Retinal pigment epithelial cell (primary cell): Measurements from ENCODE around the gene NR1D1.

ENCODE experiments used
- DNase-seq: peaks from one replicate; pipeline ENCODE4 v3.0.0-alpha.2; 2010; ENCODE audit warnings: low read depth
- H3K4me3 ChIP-seq: 2 replicates; pipeline ENCODE4 v1.5.1; 2011; ENCODE audit warnings: mild to moderate bottlenecking, low read length, control low read depth, moderate library complexity
- CTCF ChIP-seq: conservative IDR thresholded peaks from 2 replicates; pipeline ENCODE4 v1.5.1; 2011; ENCODE audit warnings: low read depth, low read length, control low read depth, inconsistent platforms

The NR1D1 gene

GRCh38 chr17:40087903-40088718 is 12.3 kb downstream of the NR1D1 start:
- no peak for TF ChIP-seq CTCF
- H3K4me3 ChIP-seq, result no peak overlapping the region

GRCh38 chr17:40087049-40087794 is 13.2 kb downstream of the NR1D1 start:
- DNase-seq, result no peak
- TF ChIP-seq CTCF, result no peak
- H3K4me3 ChIP-seq, result no peak overlapping the region

More at GRCh38 chr17:40087903-40088718, 12.3 kb downstream of the NR1D1 start:
- DNase-seq, result no peak

DNA sequence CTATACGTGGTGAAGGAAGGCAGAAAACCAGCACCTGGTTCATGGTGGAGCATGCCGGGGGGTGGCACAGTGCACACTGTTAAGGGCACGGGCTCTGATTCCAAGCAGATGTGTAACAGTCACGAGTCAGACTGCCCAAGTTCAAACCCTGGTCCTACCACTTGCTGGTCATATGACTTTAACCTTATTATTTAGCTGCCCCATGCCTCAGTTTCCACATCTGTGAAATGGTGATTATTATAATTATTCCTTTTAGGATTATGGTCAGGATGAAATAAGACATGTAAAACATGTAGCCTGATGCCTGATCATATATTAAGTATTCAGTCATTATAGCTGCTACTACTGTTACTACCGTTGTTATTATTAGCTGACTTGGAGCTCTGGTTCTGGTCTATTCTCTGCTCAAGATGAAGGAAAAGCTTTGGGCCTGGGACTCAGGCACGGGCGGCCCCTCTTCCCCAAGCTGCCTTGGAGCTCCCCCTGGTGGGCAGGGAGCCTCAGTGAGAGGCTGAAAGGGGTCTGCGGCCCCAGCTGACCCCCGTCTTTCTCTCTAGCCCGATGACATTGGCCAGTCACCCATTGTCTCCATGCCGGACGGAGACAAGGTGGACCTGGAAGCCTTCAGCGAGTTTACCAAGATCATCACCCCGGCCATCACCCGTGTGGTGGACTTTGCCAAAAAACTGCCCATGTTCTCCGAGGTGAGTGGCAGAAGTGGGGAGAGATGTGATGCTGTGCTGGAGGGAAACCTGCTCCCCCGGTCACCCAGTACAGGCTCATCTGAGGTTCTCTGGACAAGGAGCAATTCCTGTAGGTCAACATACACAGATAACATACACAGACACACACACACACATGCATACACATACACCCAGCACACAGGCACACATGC is 14.0 kb downstream of the NR1D1 start:
- DNase-seq, result no peak
- H3K4me3 ChIP-seq, result no peak overlapping the region
- peak; percentile 79 for TF ChIP-seq CTCF

DNA sequence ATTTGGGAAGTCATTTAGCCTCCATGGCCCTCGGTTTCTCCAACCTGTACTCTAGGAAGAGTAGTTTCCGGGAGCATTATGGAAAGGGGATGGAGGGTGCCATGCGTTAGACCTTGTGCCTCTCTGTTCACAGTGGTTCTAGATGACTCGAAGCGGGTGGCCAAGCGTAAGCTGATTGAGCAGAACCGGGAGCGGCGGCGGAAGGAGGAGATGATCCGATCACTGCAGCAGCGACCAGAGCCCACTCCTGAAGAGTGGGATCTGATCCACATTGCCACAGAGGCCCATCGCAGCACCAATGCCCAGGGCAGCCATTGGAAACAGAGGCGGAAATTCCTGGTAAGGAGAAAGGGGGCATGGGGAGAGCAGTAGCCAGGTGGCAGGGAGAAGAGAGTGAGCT is 15.9 kb downstream of the NR1D1 start:
- TF ChIP-seq CTCF, result no peak
- no peak overlapping the region for H3K4me3 ChIP-seq
- DNase-seq, result no peak

DNA sequence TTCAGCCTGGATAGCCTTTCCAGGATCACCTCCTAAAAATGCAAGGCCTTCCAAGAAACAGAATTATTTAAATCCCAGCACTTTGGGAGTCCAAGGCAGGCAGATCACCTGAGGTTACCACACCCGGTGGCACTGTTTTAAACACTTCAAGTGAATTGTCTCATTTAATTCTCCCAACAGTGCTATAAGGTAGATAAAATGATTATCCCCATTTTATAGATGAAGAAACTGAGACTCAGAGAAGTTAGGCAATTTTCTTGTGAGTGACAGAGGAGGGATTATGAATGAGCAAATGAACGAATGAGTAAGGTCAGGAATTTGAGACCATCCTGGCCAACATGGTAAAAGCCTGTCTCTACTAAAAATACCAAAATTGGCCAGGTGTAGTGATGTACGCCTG is 20.8 kb downstream of the NR1D1 start:
- TF ChIP-seq CTCF, result no peak

DNA sequence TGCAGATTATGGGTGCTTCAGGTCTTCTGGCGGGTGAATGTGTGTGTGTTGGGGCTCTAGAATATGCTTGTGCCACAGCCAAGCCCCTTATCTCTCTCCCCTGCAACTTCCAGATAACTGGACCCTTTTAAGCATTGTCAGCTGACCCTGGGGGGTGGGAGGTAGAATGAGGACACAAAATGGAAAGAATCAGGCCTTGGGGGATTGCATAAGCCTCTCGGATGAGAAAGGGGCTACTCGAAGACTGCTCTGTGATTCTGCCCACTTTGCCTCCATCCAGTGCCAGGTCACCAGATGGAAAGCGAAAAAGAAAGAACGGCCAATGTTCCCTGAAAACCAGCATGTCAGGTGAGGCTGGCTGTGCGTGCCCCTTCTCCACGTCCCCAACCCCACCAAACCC is 23.8 kb downstream of the NR1D1 start:
- H3K4me3 ChIP-seq, result no peak overlapping the region
- TF ChIP-seq CTCF, result no peak
- DNase-seq, result no peak

More for the DNA sequence above, 20.8 kb downstream of the NR1D1 start:
- DNase-seq, result no peak
- H3K4me3 ChIP-seq, result no peak overlapping the region
